ENCODE data around the gene GSTM2. TPM values are rescaled to one million over a fixed set of nuclear protein-coding genes. Genes with fewer than 3 reads are reported as not detected.

GSTM2 gene
- total RNA-seq, 1 experiment from 2014 or later, result 10.2 TPM

- no TSS peak for BruUV-seq (replicated peaks)
- no peak overlapping the region for H3K4me3 ChIP-seq (ENCODE audit: low read depth in 2 of 2, low read length in 2 of 2)
- intact Hi-C loops (cut with micrococcal nuclease; ENCODE audit: unreplicated experiment), result no loop called here
- no peaks in the 10 kb centered on the region for H3K9me3 ChIP-seq (ENCODE audit: control insufficient read depth, insufficient read depth, low read depth, low read length)
- TF ChIP-seq SIN3A (IDR thresholded peaks at IDR 0.05; ENCODE audit: borderline replicate concordance, insufficient read depth, low read depth, low read length) (no peak), TCF7L2 (IDR thresholded peaks at IDR 0.05; ENCODE audit: low read depth, low read length) (no peak), CTCF (IDR thresholded peaks at IDR 0.05) (no peak), REST (IDR thresholded peaks at IDR 0.05; ENCODE audit: insufficient read depth in 1 of 2, low read depth in 2 of 2, low read length in 1 of 2) (no peak), POLR2AphosphoS5 (IDR thresholded peaks at IDR 0.05; ENCODE audit: low read depth, low read length) (no peak)
- in situ Hi-C loops (cut with HindIII; ENCODE audit: low pct_unique_long_range_greater_than_20kb, low sequenced_read_pairs), result no loop called here
- no peak overlapping the region for H3K27ac ChIP-seq (ENCODE audit: low read length)
- POLR2A ChIA-PET, result no interaction called here
- no peaks in the 10 kb centered on the region for H3K27me3 ChIP-seq (ENCODE audit: control insufficient read depth, insufficient read depth, low read length)
- no peaks in the 10 kb centered on the region; the same call in none of the 2 replicates for H3K4me1 ChIP-seq (ENCODE audit: control insufficient read depth, insufficient read depth, low read length)
- CTCF ChIA-PET, result no interaction called here
- no peaks in the 10 kb centered on the region for H3K36me3 ChIP-seq (ENCODE audit: control insufficient read depth, insufficient read depth, low read length)
- no peak for DNase-seq (ENCODE audit: low read depth, low spot score)
- no peak for ATAC-seq
Measured at GRCh38 chr1:109637446-109637845, 30.4 kb upstream of the GSTM2 start.

GRCh38 chr1:109639063-109639840 lies 28.6 kb upstream of the GSTM2 start:
- intact Hi-C loops (cut with micrococcal nuclease; ENCODE audit: unreplicated experiment), result no loop called here
- TF ChIP-seq REST (IDR thresholded peaks at IDR 0.05; ENCODE audit: insufficient read depth in 1 of 2, low read depth in 2 of 2, low read length in 1 of 2), result no peak
- no peak for TF ChIP-seq POLR2AphosphoS5 (IDR thresholded peaks at IDR 0.05; ENCODE audit: low read depth, low read length)
- TF ChIP-seq SIN3A (IDR thresholded peaks at IDR 0.05; ENCODE audit: borderline replicate concordance, insufficient read depth, low read depth, low read length), result no peak
- no peak for TF ChIP-seq CTCF (IDR thresholded peaks at IDR 0.05)
- TF ChIP-seq TCF7L2 (IDR thresholded peaks at IDR 0.05; ENCODE audit: low read depth, low read length), result no peak
- Histone ChIP-seq H3K9me3 (ENCODE audit: control insufficient read depth, insufficient read depth, low read depth, low read length) (no peaks in the 10 kb centered on the region), H3K36me3 (ENCODE audit: control insufficient read depth, insufficient read depth, low read length) (no peaks in the 10 kb centered on the region), H3K4me1 (ENCODE audit: control insufficient read depth, insufficient read depth, low read length) (peaks cover 3% of the 10 kb centered on the region), H3K27me3 (ENCODE audit: control insufficient read depth, insufficient read depth, low read length) (no peaks in the 10 kb centered on the region), H3K4me3 (ENCODE audit: low read depth in 2 of 2, low read length in 2 of 2) (no peak overlapping the region), H3K27ac (ENCODE audit: low read length) (no peak overlapping the region)
- ATAC-seq, result no peak
- no TSS peak for BruUV-seq (replicated peaks)
- DNase-seq (ENCODE audit: low read depth, low spot score), result no peak
- POLR2A ChIA-PET, result no interaction called here
- in situ Hi-C loops (cut with HindIII; ENCODE audit: low pct_unique_long_range_greater_than_20kb, low sequenced_read_pairs), result no loop called here
- CTCF ChIA-PET, result interaction anchor here (0.7 to 1.7 kb wide), 6 partner anchors 9 to 137 kb away, joined by 4 to 17 read pairs (median 6); no protein-coding TSS in a partner anchor

Measured in Panc1 (cell line).